ENCODE measurements around the gene VPS33B. TPM values are rescaled to one million over a fixed set of nuclear protein-coding genes. Genes with fewer than 3 reads are reported as not detected.

The VPS33B gene
- total RNA-seq (2022) (18.4 and 21.9 TPM in 2 replicates), Bru-seq, nascent RNA (percentile 63 among the genes with signal in this experiment), BruChase-seq, experiment 1, labeled RNA remaining after a 6-hour chase (percentile 83 among the genes with signal in this experiment), BruChase-seq, experiment 2, labeled RNA remaining after a 2-hour chase (percentile 79 among the genes with signal in this experiment)
- long read RNA-seq, partial matches to known transcripts, result 2 of 9 reads
- long read RNA-seq, other reads (novel, unspliced or antisense), result 3 of 9 reads

GRCh38 chr15:91022075-91022831 is at the start of gene VPS33B:
Gene VPS33B (minus strand): TSS chr15:91022594. CDS start chr15:91022249, 345 bp downstream.
- H3K27me3 Mint-ChIP-seq (ENCODE audit: unreplicated experiment), result no peaks in the 10 kb centered on the region
- peak within 1 kb of the TSS; percentile 89 for H3K27ac Mint-ChIP-seq (ENCODE audit: unreplicated experiment)
- peak; percentile 84 for DNase-seq
- intact Hi-C loops (cut with micrococcal nuclease; ENCODE audit: unreplicated experiment), result loop anchor here (5.0 kb wide), 1 partner anchor 35 kb away; no protein-coding TSS in a partner anchor
- H3K4me3 Mint-ChIP-seq (ENCODE audit: low read depth, unreplicated experiment), result peak within 1 kb of the TSS; percentile 76
- no peak for TF ChIP-seq CTCF (IDR thresholded peaks at IDR 0.05; ENCODE audit: unreplicated experiment)
- peaks cover 29% of the 10 kb centered on the region for H3K36me3 Mint-ChIP-seq (ENCODE audit: insufficient read depth, unreplicated experiment)
- peaks cover 35% of the 10 kb centered on the region for H3K4me1 Mint-ChIP-seq (ENCODE audit: low read depth, unreplicated experiment)
- BruUV-seq (replicated peaks), result TSS peak; percentile 71
- CTCF ChIA-PET, result interaction anchor here (0.9 to 2.0 kb wide), 3 partner anchors 10 to 91 kb away, joined by 4 to 8 read pairs (median 5); partner anchors contain the start of gene PRC1
- no peaks in the 10 kb centered on the region for H3K9me3 Mint-ChIP-seq (ENCODE audit: low read depth, unreplicated experiment)

- no peaks in the 10 kb centered on the region for H3K9me3 Mint-ChIP-seq (ENCODE audit: low read depth, unreplicated experiment)
- no peak overlapping the region for H3K27ac Mint-ChIP-seq (ENCODE audit: unreplicated experiment)
- no peak for DNase-seq
- peaks cover 9% of the 10 kb centered on the region for H3K27me3 Mint-ChIP-seq (ENCODE audit: unreplicated experiment)
- H3K4me3 Mint-ChIP-seq (ENCODE audit: low read depth, unreplicated experiment), result no peak overlapping the region
- no TSS peak for BruUV-seq (replicated peaks)
- no peak for TF ChIP-seq CTCF (IDR thresholded peaks at IDR 0.05; ENCODE audit: unreplicated experiment)
- intact Hi-C loops (cut with micrococcal nuclease; ENCODE audit: unreplicated experiment), result loop anchor here (5.0 kb wide), 1 partner anchor 70 kb away; no protein-coding TSS in a partner anchor
- CTCF ChIA-PET, result interaction anchor here (0.6 to 1.3 kb wide), 2 partner anchors 16 to 50 kb away, joined by 4 read pairs; no protein-coding TSS in a partner anchor
- no peaks in the 10 kb centered on the region for H3K36me3 Mint-ChIP-seq (ENCODE audit: insufficient read depth, unreplicated experiment)
- peaks cover 11% of the 10 kb centered on the region for H3K4me1 Mint-ChIP-seq (ENCODE audit: low read depth, unreplicated experiment)
Observed at GRCh38 chr15:91072161-91072560, 49.8 kb upstream of the VPS33B start.

GRCh38 chr15:91070872-91071271 is 48.5 kb upstream of the VPS33B start:
- Mint-ChIP-seq H3K27me3 (ENCODE audit: unreplicated experiment) (peaks cover 9% of the 10 kb centered on the region), H3K9me3 (ENCODE audit: low read depth, unreplicated experiment) (no peaks in the 10 kb centered on the region), H3K4me3 (ENCODE audit: low read depth, unreplicated experiment) (no peak overlapping the region), H3K27ac (ENCODE audit: unreplicated experiment) (no peak overlapping the region), H3K4me1 (ENCODE audit: low read depth, unreplicated experiment) (peaks cover 11% of the 10 kb centered on the region), H3K36me3 (ENCODE audit: insufficient read depth, unreplicated experiment) (no peaks in the 10 kb centered on the region)
- BruUV-seq (replicated peaks), result no TSS peak
- DNase-seq, result no peak
- CTCF ChIA-PET, result interaction anchor here (1.3 kb wide), 1 partner anchor 15 kb away, joined by 4 read pairs; no protein-coding TSS in a partner anchor
- TF ChIP-seq CTCF (IDR thresholded peaks at IDR 0.05; ENCODE audit: unreplicated experiment), result no peak
- intact Hi-C loops (cut with micrococcal nuclease; ENCODE audit: unreplicated experiment), result loop anchor here (5.0 kb wide), 1 partner anchor 71 kb away; no protein-coding TSS in a partner anchor

GRCh38 chr15:91068966-91069365 is 46.6 kb upstream of the VPS33B start:
- no peak for TF ChIP-seq CTCF (IDR thresholded peaks at IDR 0.05; ENCODE audit: unreplicated experiment)
- Mint-ChIP-seq H3K27me3 (ENCODE audit: unreplicated experiment) (peaks cover 9% of the 10 kb centered on the region), H3K27ac (ENCODE audit: unreplicated experiment) (no peak overlapping the region), H3K36me3 (ENCODE audit: insufficient read depth, unreplicated experiment) (no peaks in the 10 kb centered on the region), H3K9me3 (ENCODE audit: low read depth, unreplicated experiment) (peaks cover 3% of the 10 kb centered on the region), H3K4me1 (ENCODE audit: low read depth, unreplicated experiment) (peaks cover 11% of the 10 kb centered on the region), H3K4me3 (ENCODE audit: low read depth, unreplicated experiment) (no peak overlapping the region)
- intact Hi-C loops (cut with micrococcal nuclease; ENCODE audit: unreplicated experiment), result no loop called here
- no TSS peak for BruUV-seq (replicated peaks)
- CTCF ChIA-PET, result no interaction called here
- no peak for DNase-seq

All from Calu3 (cell line).